Gastrocnemius medialis (tissue), 4 donors: Measurements from ENCODE around the gene CERS6. TPM values are rescaled to one million over a fixed set of nuclear protein-coding genes. Genes with fewer than 3 reads are reported as not detected.

Experiments
- ATAC-seq, 2 donors: fragments of 150-250 bp; one replicate each; pipeline ENCODE4 v1.9.1; 2016
- DNase-seq, 2 donors: peaks; one replicate each; pipeline ENCODE4 v3.0.0-alpha.2; 2019
- H3K27ac ChIP-seq, 4 donors: fragments of 200-600 bp; sonication (generic); 1 replicate in 1 of 4; 2 replicates in 3 of 4; pipeline ENCODE4 v1.5.1; 2016 to 2018; ENCODE audit warnings: mild to moderate bottlenecking in 2 of 4, moderate library complexity in 1 of 4
- H3K27me3 ChIP-seq, 3 donors: fragments of 200-600 bp; sonication (generic) in 2 of 3; 1 replicate in 1 of 3; 2 replicates in 2 of 3; pipeline versions ENCODE4 v1.5.1 to v1.6.0; 2016 to 2019; ENCODE audit warnings: mild to moderate bottlenecking in 1 of 3, moderate library complexity in 1 of 3
- H3K36me3 ChIP-seq, 2 donors: fragments of 200-600 bp; sonication (generic) in 1 of 2; one replicate each; pipeline ENCODE4 v1.5.1; 2017 to 2018
- H3K4me1 ChIP-seq, 2 donors: fragments of 200-600 bp; sonication (generic) in 1 of 2; one replicate each; pipeline ENCODE4 v1.5.1; 2016 to 2017; ENCODE audit warnings: mild to moderate bottlenecking in 2 of 2
- H3K4me3 ChIP-seq, 4 donors: fragments of 200-600 bp; sonication (generic) in 3 of 4; 1 replicate in 1 of 4; 2 replicates in 3 of 4; pipeline ENCODE4 v1.5.1; 2016 to 2019; ENCODE audit warnings: mild to moderate bottlenecking in 2 of 4
- H3K9me3 ChIP-seq, 3 donors: fragments of 200-600 bp; sonication (generic) in 2 of 3; 1 replicate in 1 of 3; 2 replicates in 2 of 3; pipeline ENCODE4 v1.5.1; 2016 to 2019
- POLR2A ChIP-seq, 2 donors: fragments of 450-650 bp; IDR thresholded peaks; one replicate each; pipeline ENCODE4 v1.6.1; 2017; ENCODE audit warnings: antibody characterized with exemption in 2 of 2, mild to moderate bottlenecking in 2 of 2, moderate library complexity in 2 of 2
- in situ Hi-C, 4 donors: fragments of 200-750 bp; cut with MboI; loops; one replicate each; pipeline versions ENCODE4 v1.15.0 to v1.8.0; 2017; ENCODE audit warnings: low sequenced_read_pairs in 4 of 4
- intact Hi-C: fragments of 100-400 bp; cut with DNase I; formaldehyde crosslinking; loops from one replicate; pipeline ENCODE4 v1.15.1; 2023; ENCODE audit warnings: low total_unique reads
- total RNA-seq, 4 donors: library from RNA; depleted of rRNA; stranded (reverse); fragments of >200 nt; gene quantifications; one replicate each; pipeline versions ENCODE4 v1.1.0 to v1.2.3, GENCODE V29; 2016
- TF ChIP-seq, protein P1 (sequence below), 5 experiments: fragments of 450-650 bp in 3 of 5; fragments of 200-600 bp in 2 of 5; sonication (generic) in 2 of 5; IDR thresholded peaks in 4 of 5; conservative IDR thresholded peaks in 1 of 5; 1 replicate in 4 of 5; 2 replicates in 1 of 5; pipeline ENCODE4 v1.5.1; 2016 to 2019; ENCODE audit warnings: antibody characterized with exemption in 5 of 5, mild to moderate bottlenecking in 3 of 5, moderate library complexity in 3 of 5

Gene CERS6
- total RNA-seq, 4 donors from 2014 or later = 11.9 to 18.0 (median 14.7) TPM

GRCh38 chr2:168552450-168552856, 96.4 kb downstream of the CERS6 start:
- H3K4me3 ChIP-seq = no peak overlapping the region
- H3K4me1 ChIP-seq = no peaks in the 10 kb centered on the region
- intact Hi-C loops = no loop called here
- no peak overlapping the region for H3K27ac ChIP-seq
- TF ChIP-seq POLR2A (IDR thresholded peaks at IDR 0.05) = no peak
- H3K9me3 ChIP-seq = no peaks in the 10 kb centered on the region
- in situ Hi-C loops = no loop called here
- H3K36me3 ChIP-seq = no peaks in the 10 kb centered on the region
- DNase-seq = no peak
- no peak for ATAC-seq
- H3K27me3 ChIP-seq = no peaks in the 10 kb centered on the region

GRCh38 chr2:168555283-168555682, 99.2 kb downstream of the CERS6 start:
- no peak for ATAC-seq
- Histone ChIP-seq H3K4me1 (no peaks in the 10 kb centered on the region), H3K9me3 (no peaks in the 10 kb centered on the region), H3K27ac (no peak overlapping the region), H3K4me3 (no peak overlapping the region), H3K36me3 (no peaks in the 10 kb centered on the region), H3K27me3 (no peaks in the 10 kb centered on the region)
- TF ChIP-seq, protein P1, sequence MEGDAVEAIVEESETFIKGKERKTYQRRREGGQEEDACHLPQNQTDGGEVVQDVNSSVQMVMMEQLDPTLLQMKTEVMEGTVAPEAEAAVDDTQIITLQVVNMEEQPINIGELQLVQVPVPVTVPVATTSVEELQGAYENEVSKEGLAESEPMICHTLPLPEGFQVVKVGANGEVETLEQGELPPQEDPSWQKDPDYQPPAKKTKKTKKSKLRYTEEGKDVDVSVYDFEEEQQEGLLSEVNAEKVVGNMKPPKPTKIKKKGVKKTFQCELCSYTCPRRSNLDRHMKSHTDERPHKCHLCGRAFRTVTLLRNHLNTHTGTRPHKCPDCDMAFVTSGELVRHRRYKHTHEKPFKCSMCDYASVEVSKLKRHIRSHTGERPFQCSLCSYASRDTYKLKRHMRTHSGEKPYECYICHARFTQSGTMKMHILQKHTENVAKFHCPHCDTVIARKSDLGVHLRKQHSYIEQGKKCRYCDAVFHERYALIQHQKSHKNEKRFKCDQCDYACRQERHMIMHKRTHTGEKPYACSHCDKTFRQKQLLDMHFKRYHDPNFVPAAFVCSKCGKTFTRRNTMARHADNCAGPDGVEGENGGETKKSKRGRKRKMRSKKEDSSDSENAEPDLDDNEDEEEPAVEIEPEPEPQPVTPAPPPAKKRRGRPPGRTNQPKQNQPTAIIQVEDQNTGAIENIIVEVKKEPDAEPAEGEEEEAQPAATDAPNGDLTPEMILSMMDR (IDR thresholded peaks at IDR 0.05 in 4 of 5, conservative IDR thresholded peaks at IDR 0.05 in 1 of 5) = no peak
- no peak for TF ChIP-seq POLR2A (IDR thresholded peaks at IDR 0.05)
- in situ Hi-C loops (no loop called here), intact Hi-C loops (no loop called here)
- no peak for DNase-seq

DNA sequence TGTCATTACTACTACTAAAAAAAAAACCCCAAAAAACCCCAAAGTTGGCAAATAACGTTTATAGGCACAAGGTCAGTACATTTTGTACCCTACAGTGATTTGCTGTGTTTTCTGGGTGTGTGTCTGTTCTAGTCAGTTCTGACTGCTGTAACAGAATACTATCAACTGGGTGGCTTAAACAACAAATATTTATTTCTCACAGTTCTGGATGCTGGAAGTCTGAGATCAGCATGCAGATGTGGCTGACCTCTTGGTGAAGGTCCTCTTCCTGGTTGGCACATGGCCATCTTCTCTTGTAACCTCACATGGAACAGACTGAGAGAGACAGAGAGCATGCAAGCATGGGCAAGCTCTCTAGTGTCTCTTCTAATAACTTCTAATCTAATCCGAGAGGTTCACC, 103.1 kb downstream of the CERS6 start:
- H3K27ac ChIP-seq = no peak overlapping the region
- H3K27me3 ChIP-seq = no peaks in the 10 kb centered on the region
- no peak overlapping the region for H3K4me3 ChIP-seq
- ATAC-seq = peak; percentile 62 to 66
- intact Hi-C loops (no loop called here), in situ Hi-C loops (no loop called here)
- H3K9me3 ChIP-seq = no peaks in the 10 kb centered on the region
- no peaks in the 10 kb centered on the region for H3K36me3 ChIP-seq
- H3K4me1 ChIP-seq = no peaks in the 10 kb centered on the region
- peak in 1 of 2 donors; percentile 33 for DNase-seq
- TF ChIP-seq, protein P1 (IDR thresholded peaks at IDR 0.05 in 4 of 5, conservative IDR thresholded peaks at IDR 0.05 in 1 of 5) = no peak
- no peak for TF ChIP-seq POLR2A (IDR thresholded peaks at IDR 0.05)

GRCh38 chr2:168560817-168561499, 104.9 kb downstream of the CERS6 start:
- in situ Hi-C loops = no loop called here
- Histone ChIP-seq H3K36me3 (no peaks in the 10 kb centered on the region), H3K27me3 (no peaks in the 10 kb centered on the region), H3K27ac (peak overlapping the region; percentile 23 to 39 (median 36)), H3K4me1 (peaks cover 0 to 14% of the 10 kb centered on the region in 2 donors), H3K9me3 (no peaks in the 10 kb centered on the region), H3K4me3 (no peak overlapping the region)
- no peak for DNase-seq
- TF ChIP-seq POLR2A (IDR thresholded peaks at IDR 0.05) = no peak
- TF ChIP-seq, protein P1 (IDR thresholded peaks at IDR 0.05 in 4 of 5, conservative IDR thresholded peaks at IDR 0.05 in 1 of 5) = no peak
- intact Hi-C loops = no loop called here
- ATAC-seq = peak; percentile 38 to 40

- H3K27ac ChIP-seq = peak overlapping the region in 1 of 4 donors; percentile 39
- no peaks in the 10 kb centered on the region for H3K36me3 ChIP-seq
- DNase-seq = no peak
- H3K9me3 ChIP-seq = no peaks in the 10 kb centered on the region
- ATAC-seq = no peak
- in situ Hi-C loops (no loop called here), intact Hi-C loops (no loop called here)
- no peaks in the 10 kb centered on the region for H3K27me3 ChIP-seq
- peaks cover 4 to 25% of the 10 kb centered on the region in 2 donors for H3K4me1 ChIP-seq
- no peak overlapping the region for H3K4me3 ChIP-seq
- no peak for TF ChIP-seq POLR2A (IDR thresholded peaks at IDR 0.05)
- TF ChIP-seq, protein P1 (IDR thresholded peaks at IDR 0.05 in 4 of 5, conservative IDR thresholded peaks at IDR 0.05 in 1 of 5) = no peak
These were observed 105.9 kb downstream of the CERS6 start for GRCh38 chr2:168561991-168562390.
